Hematopoietic multipotent progenitor cell (in vitro differentiated cells): ENCODE results near the gene CD209. TPM values are rescaled to one million over a fixed set of nuclear protein-coding genes. Genes with fewer than 3 reads are reported as not detected.

Experiments
- total RNA-seq: library from RNA; depleted of rRNA; stranded (reverse); fragments of >200 nt; gene quantifications from one replicate; pipeline ENCODE4 v1.2.3, GENCODE V29; 2012

CD209 gene
- total RNA-seq, 1 donor, result not detected

Other genes starting within 250 kb of the CD209 start
- gene ZNF358, start 231.4 kb downstream of the CD209 start, total RNA-seq, result 25.6 TPM
- gene MCOLN1, start 224.9 kb downstream of the CD209 start, total RNA-seq, result 8.9 TPM
- 109 TPM for gene PNPLA6, start 211.8 kb downstream of the CD209 start, total RNA-seq
- gene CAMSAP3, start 151.7 kb downstream of the CD209 start, total RNA-seq, result 3.0 TPM
- gene XAB2, start 118.0 kb downstream of the CD209 start, total RNA-seq, result 123 TPM
- 4.6 TPM for gene PET100, start 117.7 kb downstream of the CD209 start, total RNA-seq
- 0.81 TPM for gene PCP2, start 113.8 kb downstream of the CD209 start, total RNA-seq
- 187 TPM for gene STXBP2, start 110.4 kb downstream of the CD209 start, total RNA-seq
- 0.54 TPM for gene RETN, start 78.5 kb downstream of the CD209 start, total RNA-seq
- gene MCEMP1, start 70.4 kb downstream of the CD209 start, total RNA-seq, result 0.27 TPM
- gene TRAPPC5, start 66.7 kb downstream of the CD209 start, total RNA-seq, result 52.0 TPM
- 2.7 TPM for gene FCER2, start 45.4 kb downstream of the CD209 start, total RNA-seq
- gene CLEC4G, start 15.4 kb downstream of the CD209 start, total RNA-seq, result under 0.01 TPM
- under 0.01 TPM for gene CLEC4M, start 15.7 kb upstream of the CD209 start, total RNA-seq
- gene EVI5L, start 82.7 kb upstream of the CD209 start, total RNA-seq, result 18.6 TPM
- gene PRR36, start 126.9 kb upstream of the CD209 start, total RNA-seq, result under 0.01 TPM
- gene LRRC8E, start 141.0 kb upstream of the CD209 start, total RNA-seq, result 0.27 TPM
- 21.5 TPM for gene MAP2K7, start 156.3 kb upstream of the CD209 start, total RNA-seq
- gene TGFBR3L, start 167.3 kb upstream of the CD209 start, total RNA-seq, result not detected
- gene SNAPC2, start 172.8 kb upstream of the CD209 start, total RNA-seq, result 11.3 TPM
- gene CTXN1, start 178.6 kb upstream of the CD209 start, total RNA-seq, result 1.9 TPM
- gene TIMM44, start 196.1 kb upstream of the CD209 start, total RNA-seq, result 44.7 TPM